Cardiac muscle cell (in vitro differentiated cells and primary cell): Measurements from ENCODE around the gene PHF2. TPM values are rescaled to one million over a fixed set of nuclear protein-coding genes. Genes with fewer than 3 reads are reported as not detected.

Experiments
- DNase-seq, 2 donors: peaks; one replicate each; pipeline versions ENCODE4 v3.0.0 to v3.0.0-alpha.2; 2010 to 2017; ENCODE audit warnings: low read depth in 1 of 2, low spot score in 1 of 2
- H3K27ac ChIP-seq: fragments of 200-600 bp; sonication (generic); 2 replicates; pipeline ENCODE4 v1.5.1; 2016
- H3K27me3 ChIP-seq: fragments of 200-600 bp; sonication (generic); 2 replicates; pipeline ENCODE4 v1.6.0; 2016; ENCODE audit warnings: control low read depth
- H3K36me3 ChIP-seq: fragments of 200-600 bp; sonication (generic); 2 replicates; pipeline ENCODE4 v1.5.1; 2016; ENCODE audit warnings: control low read depth
- H3K4me1 ChIP-seq: fragments of 200-600 bp; sonication (generic); 2 replicates; pipeline ENCODE4 v1.8.1; 2017; ENCODE audit warnings: low read depth, mild to moderate bottlenecking, mixed run types
- H3K4me3 ChIP-seq: fragments of 200-600 bp; sonication (generic); 2 replicates; pipeline ENCODE4 v1.5.1; 2016; ENCODE audit warnings: mild to moderate bottlenecking
- H3K9me3 ChIP-seq: fragments of 200-600 bp; sonication (generic); 2 replicates; pipeline ENCODE4 v1.5.1; 2017; ENCODE audit warnings: low read depth, mild to moderate bottlenecking, control low read depth
- CTCF ChIP-seq: IDR thresholded peaks from 2 replicates; pipeline ENCODE4 v1.5.1; 2012; ENCODE audit warnings: low read depth, mild to moderate bottlenecking, low read length
- polyA plus RNA-seq: library from polyadenylated mRNA; unstranded; fragments of >200 nt; fragmentation: Nextera tagmentation; extraction: Ambion mirVana; gene quantifications from 2 replicates; pipeline ENCODE4 v1.2.1, GENCODE V29; 2016
- total RNA-seq: library from RNA; depleted of rRNA; stranded (reverse); fragments of >200 nt; gene quantifications from 2 replicates; pipeline ENCODE4 v1.2.3, GENCODE V29; 2016

PHF2 gene
- total and polyA plus RNA-seq, 2 experiments from 2014 or later = 14.1 to 33.7 TPM

GRCh38 chr9:93592008-93592642, 15.7 kb downstream of the PHF2 start:
- TF ChIP-seq CTCF = no peak
- Histone ChIP-seq H3K4me1 (peaks cover 9% of the 10 kb centered on the region), H3K36me3 (no peaks in the 10 kb centered on the region), H3K9me3 (no peaks in the 10 kb centered on the region), H3K27ac (no peak overlapping the region), H3K27me3 (no peaks in the 10 kb centered on the region), H3K4me3 (no peak overlapping the region)
- no peak for DNase-seq

- H3K36me3 ChIP-seq = no peaks in the 10 kb centered on the region
- H3K4me3 ChIP-seq = no peak overlapping the region
- H3K27ac ChIP-seq = no peak overlapping the region
- H3K9me3 ChIP-seq = no peaks in the 10 kb centered on the region
- peaks cover 9% of the 10 kb centered on the region for H3K4me1 ChIP-seq
- H3K27me3 ChIP-seq = no peaks in the 10 kb centered on the region
- DNase-seq = no peak
- no peak for TF ChIP-seq CTCF
Measured at GRCh38 chr9:93592643-93593021, 16.2 kb downstream of the PHF2 start.

- no peaks in the 10 kb centered on the region for H3K36me3 ChIP-seq
- no peak for DNase-seq
- no peak for TF ChIP-seq CTCF
- H3K4me3 ChIP-seq = no peak overlapping the region
- no peaks in the 10 kb centered on the region for H3K27me3 ChIP-seq
- no peak overlapping the region for H3K27ac ChIP-seq
- H3K9me3 ChIP-seq = no peaks in the 10 kb centered on the region
- H3K4me1 ChIP-seq = peaks cover 9% of the 10 kb centered on the region
Measured at GRCh38 chr9:93593144-93593658, 16.8 kb downstream of the PHF2 start.

- Histone ChIP-seq H3K4me3 (no peak overlapping the region), H3K27me3 (no peaks in the 10 kb centered on the region), H3K9me3 (no peaks in the 10 kb centered on the region), H3K4me1 (peaks cover 8% of the 10 kb centered on the region), H3K36me3 (no peaks in the 10 kb centered on the region), H3K27ac (no peak overlapping the region)
- no peak for DNase-seq
- TF ChIP-seq CTCF = no peak
Measured at GRCh38 chr9:93594041-93594756, 17.8 kb downstream of the PHF2 start.

GRCh38 chr9:93595461-93595860, 19.1 kb downstream of the PHF2 start:
- H3K9me3 ChIP-seq = no peaks in the 10 kb centered on the region
- no peaks in the 10 kb centered on the region for H3K4me1 ChIP-seq
- H3K36me3 ChIP-seq = no peaks in the 10 kb centered on the region
- DNase-seq = no peak
- H3K4me3 ChIP-seq = no peak overlapping the region
- TF ChIP-seq CTCF = no peak
- H3K27me3 ChIP-seq = no peaks in the 10 kb centered on the region
- H3K27ac ChIP-seq = no peak overlapping the region
